PFSK-1 (cell line): ENCODE data around the gene EBP.

Experiments
- FOXP2 ChIP-seq: optimal IDR thresholded peaks from 2 replicates; pipeline ENCODE3; 2011; ENCODE audit warnings: borderline replicate concordance, control low read depth, inconsistent platforms; ENCODE audit not compliant: insufficient read depth; ENCODE audit errors: extremely low read length, extremely low read depth
- POLR2AphosphoS5 ChIP-seq: IDR thresholded peaks from 2 replicates; pipeline ENCODE4 v1.6.1; 2012; ENCODE audit warnings: low read depth, mild to moderate bottlenecking, control low read depth, low read length, moderate library complexity
- SIN3A ChIP-seq: IDR thresholded peaks from 2 replicates; pipeline ENCODE4 v1.6.1; 2012; ENCODE audit warnings: mild to moderate bottlenecking, low read length, moderate library complexity, borderline replicate concordance; ENCODE audit not compliant: insufficient read depth
- TAF1 ChIP-seq: IDR thresholded peaks from 2 replicates; pipeline ENCODE4 v1.6.1; 2012; ENCODE audit warnings: low read length, control low read depth, borderline replicate concordance; ENCODE audit not compliant: insufficient read depth
- TF ChIP-seq, protein P1 (sequence below), 2 experiments: IDR thresholded peaks; 2 replicates each; pipeline versions ENCODE4 v1.6.1 to v1.8.0; 2011 to 2012; ENCODE audit warnings: low read depth in 2 of 2, low read length in 2 of 2, control low read depth in 1 of 2, inconsistent platforms in 1 of 2, mild to moderate bottlenecking in 1 of 2, moderate library complexity in 1 of 2; ENCODE audit not compliant: insufficient read depth in 1 of 2

DNA sequence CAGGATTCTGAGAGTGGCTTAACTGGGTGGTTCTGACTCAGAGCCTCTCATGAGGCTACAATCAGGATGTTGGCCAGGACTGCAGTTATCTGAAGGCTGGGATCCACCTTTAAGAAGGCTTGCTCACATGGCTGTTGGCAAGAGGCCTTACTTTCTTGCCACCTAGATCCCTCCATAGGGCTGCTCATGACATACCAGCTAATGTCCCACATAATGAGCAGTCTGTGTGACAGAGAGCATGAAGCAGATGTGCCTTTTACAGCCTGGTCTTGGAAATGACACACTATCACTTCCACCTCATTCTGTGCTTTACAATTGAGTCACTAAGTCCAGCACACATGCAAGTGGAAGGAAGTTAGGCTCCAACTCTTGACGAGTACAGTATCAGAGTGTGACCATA is 48.4 kb downstream of the EBP start:
- TF ChIP-seq SIN3A = no peak
- TF ChIP-seq POLR2AphosphoS5 = no peak
- TF ChIP-seq FOXP2 = no peak
- no peak for TF ChIP-seq TAF1
- TF ChIP-seq, protein P1, sequence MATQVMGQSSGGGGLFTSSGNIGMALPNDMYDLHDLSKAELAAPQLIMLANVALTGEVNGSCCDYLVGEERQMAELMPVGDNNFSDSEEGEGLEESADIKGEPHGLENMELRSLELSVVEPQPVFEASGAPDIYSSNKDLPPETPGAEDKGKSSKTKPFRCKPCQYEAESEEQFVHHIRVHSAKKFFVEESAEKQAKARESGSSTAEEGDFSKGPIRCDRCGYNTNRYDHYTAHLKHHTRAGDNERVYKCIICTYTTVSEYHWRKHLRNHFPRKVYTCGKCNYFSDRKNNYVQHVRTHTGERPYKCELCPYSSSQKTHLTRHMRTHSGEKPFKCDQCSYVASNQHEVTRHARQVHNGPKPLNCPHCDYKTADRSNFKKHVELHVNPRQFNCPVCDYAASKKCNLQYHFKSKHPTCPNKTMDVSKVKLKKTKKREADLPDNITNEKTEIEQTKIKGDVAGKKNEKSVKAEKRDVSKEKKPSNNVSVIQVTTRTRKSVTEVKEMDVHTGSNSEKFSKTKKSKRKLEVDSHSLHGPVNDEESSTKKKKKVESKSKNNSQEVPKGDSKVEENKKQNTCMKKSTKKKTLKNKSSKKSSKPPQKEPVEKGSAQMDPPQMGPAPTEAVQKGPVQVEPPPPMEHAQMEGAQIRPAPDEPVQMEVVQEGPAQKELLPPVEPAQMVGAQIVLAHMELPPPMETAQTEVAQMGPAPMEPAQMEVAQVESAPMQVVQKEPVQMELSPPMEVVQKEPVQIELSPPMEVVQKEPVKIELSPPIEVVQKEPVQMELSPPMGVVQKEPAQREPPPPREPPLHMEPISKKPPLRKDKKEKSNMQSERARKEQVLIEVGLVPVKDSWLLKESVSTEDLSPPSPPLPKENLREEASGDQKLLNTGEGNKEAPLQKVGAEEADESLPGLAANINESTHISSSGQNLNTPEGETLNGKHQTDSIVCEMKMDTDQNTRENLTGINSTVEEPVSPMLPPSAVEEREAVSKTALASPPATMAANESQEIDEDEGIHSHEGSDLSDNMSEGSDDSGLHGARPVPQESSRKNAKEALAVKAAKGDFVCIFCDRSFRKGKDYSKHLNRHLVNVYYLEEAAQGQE (IDR thresholded peaks at IDR 0.05; ENCODE audit: insufficient read depth in 1 of 2, low read depth in 2 of 2, low read length in 2 of 2) = no peak
